Kidney tubule cell (primary cell): ENCODE data around the gene ERC2.

ENCODE experiments used
- DNase-seq: peaks from one replicate; pipeline ENCODE4 v3.0.0-alpha.2; 2018; ENCODE audit warnings: low spot score

ERC2 gene

GRCh38 chr3:55795296-55795695 is 673.0 kb downstream of the ERC2 start:
- no peak for DNase-seq

DNA sequence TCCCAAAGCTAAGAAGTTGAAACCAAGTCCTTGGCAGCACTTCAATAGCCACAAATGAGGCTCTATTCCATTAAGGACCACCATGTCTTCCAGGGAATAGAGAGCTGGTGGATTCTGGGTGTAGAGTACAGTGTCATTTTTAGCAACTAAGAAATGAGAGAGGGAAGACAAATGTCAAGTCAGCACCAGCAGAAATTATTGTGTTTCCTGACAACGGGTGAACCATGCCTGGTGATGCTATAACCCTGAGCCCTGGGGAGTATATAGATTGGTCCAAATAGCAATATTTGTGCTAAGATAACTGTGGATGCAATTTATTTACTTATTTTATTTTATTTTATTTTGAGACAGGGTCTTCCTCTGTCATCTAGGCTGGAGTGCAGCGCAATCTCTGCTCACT is 675.5 kb downstream of the ERC2 start:
- no peak for DNase-seq

DNA sequence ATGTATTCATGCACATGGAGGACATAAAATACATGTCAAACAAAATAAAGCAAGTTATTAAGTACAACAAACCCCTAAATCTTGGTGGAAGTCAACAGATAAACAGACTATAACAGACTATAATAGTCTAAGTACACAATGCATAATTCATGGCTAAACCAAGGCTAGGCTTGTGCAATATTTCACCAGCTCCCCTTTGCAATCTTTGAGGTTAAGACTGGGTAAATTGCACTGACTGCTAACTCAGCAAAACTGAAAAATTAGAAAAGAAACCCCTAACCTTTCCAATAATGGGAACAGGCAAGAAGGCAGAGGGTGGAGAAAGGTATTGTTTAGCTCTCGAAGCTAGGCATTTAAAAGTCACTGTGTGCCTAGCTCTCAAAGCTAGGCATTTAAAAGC is 676.3 kb downstream of the ERC2 start:
- no peak for DNase-seq

GRCh38 chr3:55790596-55791350 is 677.5 kb downstream of the ERC2 start:
- DNase-seq = no peak

DNA sequence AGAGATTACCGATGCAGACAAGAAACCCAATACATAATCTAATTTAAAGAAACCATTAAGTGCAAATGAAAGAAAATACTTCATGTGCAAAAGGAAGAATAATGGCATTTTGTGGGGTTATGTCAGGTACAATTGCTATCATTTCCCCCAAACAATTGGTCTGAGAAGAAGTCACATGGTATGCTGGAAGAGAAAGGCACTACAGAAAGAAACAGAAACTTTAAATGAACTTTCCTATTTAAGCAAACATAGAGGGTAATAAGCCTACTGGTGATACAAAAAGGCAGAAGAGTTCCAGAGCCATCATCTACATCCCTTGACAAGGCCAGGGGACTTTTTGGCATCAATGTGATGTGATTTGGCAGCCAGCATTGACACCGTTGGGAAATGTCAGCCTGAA is 678.8 kb downstream of the ERC2 start:
- no peak for DNase-seq

DNA sequence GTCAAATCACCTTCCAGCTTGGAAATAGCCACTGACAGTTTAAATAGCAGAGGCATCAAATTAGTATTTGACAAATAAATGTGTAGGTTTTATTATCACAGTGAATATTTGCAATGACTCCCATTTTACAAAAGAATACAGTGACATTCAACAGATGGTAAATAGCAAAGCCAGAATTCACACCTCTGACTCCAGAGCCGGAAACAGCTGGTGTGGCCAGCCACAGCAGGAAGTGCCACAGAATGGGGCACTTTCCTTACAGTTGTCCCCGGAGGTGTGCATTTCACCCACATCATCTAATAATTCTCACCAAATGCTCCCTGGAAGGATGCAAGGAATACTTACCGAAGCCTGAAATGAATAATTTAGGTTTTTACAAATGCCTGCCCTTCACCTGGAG is 685.5 kb downstream of the ERC2 start:
- no peak for DNase-seq

- DNase-seq = no peak
Measured at GRCh38 chr3:55782351-55782750, 685.9 kb downstream of the ERC2 start.

GRCh38 chr3:55780913-55781312 is 687.4 kb downstream of the ERC2 start:
- DNase-seq = no peak

DNA sequence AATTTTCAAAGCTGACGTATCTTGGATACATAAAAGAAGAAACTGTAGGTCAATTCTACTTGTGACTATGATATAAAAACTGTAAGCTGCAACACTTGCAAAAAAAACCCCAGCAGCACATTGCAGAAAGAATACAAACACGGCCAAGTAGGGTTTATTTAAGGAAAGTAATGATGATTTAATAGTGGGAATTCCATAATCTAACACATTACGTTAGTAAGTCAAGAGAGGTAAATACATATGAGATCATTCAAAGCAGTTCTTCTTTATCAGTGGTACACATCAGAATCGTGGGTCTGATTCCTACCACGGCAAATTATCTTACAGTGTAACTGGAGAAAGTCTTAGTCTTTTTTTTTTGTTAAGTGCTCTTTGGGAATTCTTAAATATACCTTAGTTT is 688.7 kb downstream of the ERC2 start:
- no peak for DNase-seq

GRCh38 chr3:55775366-55776154 is 692.7 kb downstream of the ERC2 start:
- DNase-seq = no peak

GRCh38 chr3:55774856-55775255 is 693.4 kb downstream of the ERC2 start:
- no peak for DNase-seq

DNA sequence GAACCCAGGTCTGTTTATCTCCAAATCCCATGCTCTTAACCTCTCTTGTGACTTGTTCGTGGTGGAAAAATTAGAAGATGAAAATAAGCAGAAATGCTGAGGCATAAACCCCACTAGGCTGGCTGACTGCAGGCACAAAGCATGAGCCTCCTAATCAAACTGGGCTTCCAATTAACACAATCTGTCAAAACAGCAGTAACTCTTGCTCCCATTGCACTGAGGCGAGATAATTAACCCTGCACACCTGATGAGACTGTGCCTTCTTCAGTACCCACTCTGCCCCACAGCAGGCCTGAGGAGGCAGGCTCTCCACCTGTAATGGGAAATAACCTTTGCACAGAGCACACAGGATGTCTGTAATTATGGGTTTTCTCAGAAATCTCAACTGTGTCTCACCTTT is 696.8 kb downstream of the ERC2 start:
- DNase-seq = no peak

DNA sequence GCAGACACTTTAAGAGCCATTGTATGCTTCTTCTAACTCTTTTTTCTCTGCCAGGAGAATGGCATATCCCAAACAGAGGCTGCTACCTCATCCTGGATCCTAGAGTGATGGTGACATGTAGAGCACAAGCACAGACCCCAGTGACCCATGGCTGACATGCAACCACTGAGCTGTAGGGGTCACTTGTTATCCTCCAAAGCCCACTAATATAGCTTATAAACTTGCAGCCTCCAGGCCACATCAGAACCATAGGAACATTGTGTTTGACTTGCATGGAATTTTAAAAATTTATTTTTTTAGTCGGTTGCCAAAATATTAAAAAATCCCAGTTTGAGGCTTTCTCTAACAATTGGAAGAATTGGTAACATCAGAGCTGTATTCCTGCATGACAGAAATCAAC is 698.2 kb downstream of the ERC2 start:
- no peak for DNase-seq

GRCh38 chr3:55766753-55767152 is 701.5 kb downstream of the ERC2 start:
- no peak for DNase-seq

DNA sequence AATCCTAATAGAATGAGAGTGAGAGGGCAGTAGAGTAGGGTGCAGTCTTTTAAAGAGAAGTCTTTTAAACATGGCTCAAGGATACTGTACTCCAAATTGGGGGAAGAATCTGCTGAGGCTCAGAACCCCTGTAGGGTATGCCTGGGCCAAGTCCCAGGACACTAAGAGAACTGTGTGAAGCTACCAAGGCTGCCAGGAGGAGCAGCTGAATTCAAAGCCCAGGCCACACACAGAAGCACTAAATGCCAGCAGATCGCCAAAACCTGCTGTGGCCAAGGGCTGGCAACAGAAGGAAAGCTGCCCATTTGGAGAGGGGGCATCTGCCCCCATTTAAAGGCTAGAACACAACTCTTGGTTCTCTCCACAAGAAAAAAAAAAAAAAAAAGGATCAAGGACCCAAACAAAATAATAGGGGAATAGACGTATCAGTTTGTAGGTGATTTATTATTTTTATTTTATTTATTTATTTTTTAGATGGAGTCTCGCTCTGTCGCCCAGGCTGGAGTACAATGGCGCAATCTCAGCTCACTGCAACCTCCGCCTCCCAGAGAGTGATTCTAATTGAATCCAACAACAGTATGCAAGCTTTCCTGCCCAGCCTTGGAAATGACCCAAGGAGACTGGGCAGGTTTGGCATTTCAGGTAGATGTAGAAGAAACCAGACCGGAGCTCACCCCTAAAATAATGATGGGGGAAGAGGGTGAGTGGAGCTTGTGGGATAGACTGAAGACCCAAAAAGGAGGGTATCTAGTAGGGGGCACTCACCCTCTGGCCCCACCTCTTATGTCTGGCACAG is 702.2 kb downstream of the ERC2 start:
- DNase-seq = no peak

DNA sequence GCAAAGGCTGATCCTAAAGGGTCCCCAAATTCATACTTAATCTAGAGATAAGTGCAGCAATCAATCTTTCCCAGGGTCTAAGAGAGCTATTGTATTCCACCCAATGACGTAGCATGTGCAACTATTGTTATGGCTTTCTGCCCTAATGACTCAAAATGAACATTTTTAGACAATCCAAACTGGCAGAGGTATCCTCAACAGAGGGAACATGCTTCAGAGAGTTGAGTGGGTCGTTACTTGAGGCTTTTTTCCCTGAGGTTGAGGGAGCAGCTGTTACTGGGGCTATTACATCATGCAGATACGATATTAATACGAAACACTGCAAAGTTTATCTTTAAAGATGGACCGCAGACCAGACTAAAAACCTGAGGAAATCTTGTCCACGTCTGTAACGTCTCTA is 702.9 kb downstream of the ERC2 start:
- no peak for DNase-seq

- no peak for DNase-seq
Measured at GRCh38 chr3:55756976-55757375, 711.3 kb downstream of the ERC2 start.

- no peak for DNase-seq
Measured at GRCh38 chr3:55755516-55756205, 712.6 kb downstream of the ERC2 start.

- DNase-seq = no peak
Measured at GRCh38 chr3:55752911-55753310, 715.4 kb downstream of the ERC2 start.

- DNase-seq = no peak
Measured at GRCh38 chr3:55751730-55752129, 716.5 kb downstream of the ERC2 start.

GRCh38 chr3:55750525-55750924 is 717.7 kb downstream of the ERC2 start:
- peak; percentile 91 for DNase-seq

- DNase-seq = no peak
Measured at GRCh38 chr3:55749036-55749435, 719.2 kb downstream of the ERC2 start.
